ENCODE data around the gene EMC10.

The EMC10 gene

GRCh38 chr19:50500060-50500752 is 23.9 kb downstream of the EMC10 start:
- DNase-seq = peak; percentile 62

- DNase-seq = peak; percentile 62
Measured at GRCh38 chr19:50500753-50501151, 24.4 kb downstream of the EMC10 start.

GRCh38 chr19:50501186-50501567 is 24.9 kb downstream of the EMC10 start:
- no peak for DNase-seq

GRCh38 chr19:50501568-50502475 is 25.5 kb downstream of the EMC10 start:
- peak; percentile 60 for DNase-seq

- peak; percentile 61 for DNase-seq
Measured at GRCh38 chr19:50505856-50506611, 29.7 kb downstream of the EMC10 start.

- peak; percentile 48 for DNase-seq
Measured at GRCh38 chr19:50506700-50507099, 30.4 kb downstream of the EMC10 start.

- DNase-seq = peak; percentile 57
Measured at GRCh38 chr19:50507376-50507775, 31.1 kb downstream of the EMC10 start.

- DNase-seq = peak; percentile 46
Measured at GRCh38 chr19:50508843-50509190, 32.5 kb downstream of the EMC10 start.

- peak; percentile 54 for DNase-seq
Measured at GRCh38 chr19:50509366-50509765, 33.1 kb downstream of the EMC10 start.

- DNase-seq = peak; percentile 62
Measured at GRCh38 chr19:50510121-50510670, 33.9 kb downstream of the EMC10 start.

GRCh38 chr19:50510700-50511068 is 34.4 kb downstream of the EMC10 start:
- DNase-seq = no peak

GRCh38 chr19:50511069-50511822 is 34.9 kb downstream of the EMC10 start, which contains the start of gene JOSD2:
JOSD2 (minus strand) TSS chr19:50511191; CDS start chr19:50510431, 760 bp downstream.
- peak; percentile 99 for DNase-seq

GRCh38 chr19:50512112-50512998 is 36.0 kb downstream of the EMC10 start:
- DNase-seq = peak; percentile 62

GRCh38 chr19:50512999-50513745 is 36.9 kb downstream of the EMC10 start:
- peak; percentile 50 for DNase-seq

GRCh38 chr19:50513746-50514345 is 37.5 kb downstream of the EMC10 start, which contains the start of gene ASPDH:
ASPDH (minus strand) TSS chr19:50513913; CDS start chr19:50513823, 90 bp downstream.
- DNase-seq = peak; percentile 57

- DNase-seq = peak; percentile 61
Measured at GRCh38 chr19:50514346-50515167, 38.2 kb downstream of the EMC10 start.

GRCh38 chr19:50515168-50515561 is 38.9 kb downstream of the EMC10 start:
- DNase-seq = no peak

GRCh38 chr19:50516456-50516855 is 40.1 kb downstream of the EMC10 start:
- peak; percentile 58 for DNase-seq

Measured in activated effector memory CD4-positive, alpha-beta T cell treated with anti-CD3 and anti-CD28 coated beads, Interleukin-2, amount 50 U/mL, for 16 hours (primary cell).